GM10266 (cell line): Measurements from ENCODE around the gene NSD1.

Experiments used
- DNase-seq: peaks from one replicate; pipeline ENCODE4 v3.0.0; 2012; ENCODE audit errors: extremely low spot score
- TF ChIP-seq, protein P1 (sequence below): IDR thresholded peaks from 2 replicates; pipeline ENCODE4 v1.5.1; 2012; ENCODE audit warnings: mild to moderate bottlenecking, low read depth; ENCODE audit not compliant: control insufficient read depth, insufficient read depth; ENCODE audit errors: missing control alignments

NSD1 gene

DNA sequence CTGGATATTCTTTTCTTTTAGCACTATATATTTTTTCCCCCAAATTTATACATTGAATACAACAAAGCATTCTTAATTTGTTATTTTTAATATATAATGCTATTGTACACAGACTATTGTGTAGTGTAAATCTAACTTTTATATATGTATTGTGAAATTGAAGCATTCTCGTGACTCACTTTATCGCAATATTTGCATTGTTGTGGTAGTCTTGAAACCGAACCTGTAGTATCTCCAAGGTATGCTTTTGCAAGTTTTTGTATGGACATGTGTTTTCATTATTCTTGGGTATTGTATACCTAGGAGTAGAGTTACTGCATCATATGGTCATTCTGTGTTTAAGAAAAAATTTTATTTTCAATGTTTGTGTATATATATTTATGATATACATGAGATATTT, 49.6 kb downstream of the NSD1 start:
- no peak for DNase-seq

DNA sequence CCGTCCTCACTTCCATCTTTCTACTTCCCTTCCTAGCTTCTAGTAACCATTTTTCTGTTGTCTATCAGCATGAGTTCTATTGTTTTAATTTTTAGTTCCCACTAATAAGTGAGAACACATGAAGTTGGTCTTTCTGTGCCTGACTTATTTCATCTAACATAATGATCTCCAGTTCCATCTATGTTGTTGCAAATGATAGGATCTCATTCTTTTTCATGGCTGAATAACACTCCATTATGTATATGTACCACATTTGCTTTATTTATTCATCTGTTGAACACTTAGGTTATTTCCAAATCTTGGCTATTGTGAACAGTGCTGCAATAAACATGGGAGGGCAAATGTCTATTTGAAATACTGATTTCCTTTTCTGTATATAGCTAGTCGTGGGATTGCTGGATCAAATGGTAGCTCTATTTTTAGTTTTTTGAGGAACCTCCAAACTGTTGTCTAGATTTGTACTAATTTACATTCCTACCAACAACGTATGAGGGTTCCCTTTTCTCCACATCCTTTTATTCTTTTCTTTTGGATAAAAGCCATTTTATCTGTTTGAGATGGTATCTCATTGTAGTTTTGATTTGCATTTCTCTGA, 50.3 kb downstream of the NSD1 start:
- no peak for DNase-seq
- TF ChIP-seq, protein P1, sequence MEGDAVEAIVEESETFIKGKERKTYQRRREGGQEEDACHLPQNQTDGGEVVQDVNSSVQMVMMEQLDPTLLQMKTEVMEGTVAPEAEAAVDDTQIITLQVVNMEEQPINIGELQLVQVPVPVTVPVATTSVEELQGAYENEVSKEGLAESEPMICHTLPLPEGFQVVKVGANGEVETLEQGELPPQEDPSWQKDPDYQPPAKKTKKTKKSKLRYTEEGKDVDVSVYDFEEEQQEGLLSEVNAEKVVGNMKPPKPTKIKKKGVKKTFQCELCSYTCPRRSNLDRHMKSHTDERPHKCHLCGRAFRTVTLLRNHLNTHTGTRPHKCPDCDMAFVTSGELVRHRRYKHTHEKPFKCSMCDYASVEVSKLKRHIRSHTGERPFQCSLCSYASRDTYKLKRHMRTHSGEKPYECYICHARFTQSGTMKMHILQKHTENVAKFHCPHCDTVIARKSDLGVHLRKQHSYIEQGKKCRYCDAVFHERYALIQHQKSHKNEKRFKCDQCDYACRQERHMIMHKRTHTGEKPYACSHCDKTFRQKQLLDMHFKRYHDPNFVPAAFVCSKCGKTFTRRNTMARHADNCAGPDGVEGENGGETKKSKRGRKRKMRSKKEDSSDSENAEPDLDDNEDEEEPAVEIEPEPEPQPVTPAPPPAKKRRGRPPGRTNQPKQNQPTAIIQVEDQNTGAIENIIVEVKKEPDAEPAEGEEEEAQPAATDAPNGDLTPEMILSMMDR, result no peak

More for the DNA sequence above, 49.6 kb downstream of the NSD1 start:
- TF ChIP-seq, protein P1, result no peak

DNA sequence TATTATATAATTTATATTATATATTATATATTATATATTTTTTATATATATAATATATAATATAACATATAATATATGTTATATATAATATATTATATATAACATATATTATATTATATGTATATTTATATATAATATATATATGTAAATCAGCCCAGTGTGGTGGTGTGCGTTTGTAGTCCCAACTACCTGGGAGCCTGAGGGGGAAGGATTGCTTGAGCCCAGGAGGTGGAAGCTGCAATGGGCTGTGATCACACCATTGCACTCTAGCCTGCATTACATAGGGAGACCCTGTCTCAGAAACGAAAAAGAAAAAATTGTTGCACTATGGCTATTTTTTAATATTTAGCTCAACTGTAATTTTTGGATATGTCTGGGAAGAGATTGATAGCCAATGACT, 52.4 kb downstream of the NSD1 start:
- TF ChIP-seq, protein P1, result no peak
- no peak for DNase-seq

DNA sequence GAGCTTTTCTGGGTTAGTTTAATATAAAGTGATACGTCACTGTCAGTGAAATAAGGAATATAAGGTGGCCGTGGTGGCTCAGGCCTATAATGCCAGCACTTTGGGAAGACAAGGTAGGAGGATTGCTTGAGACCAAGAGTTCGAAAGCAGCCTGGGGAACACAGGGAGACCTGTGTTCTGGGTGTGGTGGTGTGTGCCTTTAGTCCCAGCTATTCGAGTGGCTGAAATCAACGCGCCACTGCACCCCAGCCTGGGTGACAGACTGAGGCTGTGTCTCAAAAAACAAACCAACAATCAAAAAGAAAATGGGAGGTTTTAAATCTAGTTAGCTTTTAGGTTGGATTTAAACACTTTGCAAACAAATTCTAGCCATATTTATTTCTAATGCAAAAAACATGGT, 53.1 kb downstream of the NSD1 start:
- TF ChIP-seq, protein P1, result no peak

DNA sequence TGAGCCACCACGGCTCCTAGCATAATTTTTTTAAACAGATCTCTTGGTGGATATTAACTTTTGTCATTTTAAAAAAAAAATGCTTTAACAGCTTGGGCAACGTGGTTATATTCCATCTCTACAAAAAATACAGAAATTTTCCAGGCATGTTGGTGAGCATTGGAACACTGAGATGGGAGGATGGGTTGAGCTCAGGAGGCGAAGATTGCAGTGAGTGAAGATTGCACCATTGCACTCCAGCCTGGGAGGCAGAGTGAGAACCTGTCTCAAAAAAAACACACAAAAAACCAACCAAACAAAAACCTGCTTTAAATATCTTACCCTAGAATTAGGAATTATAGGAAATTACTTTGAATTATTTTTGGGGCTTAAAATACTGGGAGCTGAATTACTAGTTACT, 55.2 kb downstream of the NSD1 start:
- TF ChIP-seq, protein P1, result no peak
- no peak for DNase-seq

More for the DNA sequence above, 53.1 kb downstream of the NSD1 start:
- DNase-seq, result no peak

DNA sequence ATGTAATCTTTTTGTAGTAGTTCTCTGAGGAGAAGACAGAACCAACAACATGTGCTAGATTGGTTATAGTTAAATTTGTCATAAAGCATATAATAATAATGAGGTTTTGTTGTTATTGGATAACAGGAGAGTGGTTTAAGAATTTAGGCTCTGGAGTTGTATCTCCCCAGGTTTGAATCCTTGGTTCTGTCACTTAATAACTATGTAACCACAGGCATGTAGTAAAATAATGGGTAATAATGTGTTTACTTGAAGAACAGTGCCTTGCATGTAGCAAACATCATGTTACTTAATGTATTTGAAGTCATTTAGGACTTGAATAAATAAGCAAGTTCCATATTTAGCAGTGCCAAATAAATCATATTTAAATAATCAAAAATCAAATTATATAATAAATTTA, 55.8 kb downstream of the NSD1 start:
- no peak for DNase-seq
- TF ChIP-seq, protein P1, result no peak

DNA sequence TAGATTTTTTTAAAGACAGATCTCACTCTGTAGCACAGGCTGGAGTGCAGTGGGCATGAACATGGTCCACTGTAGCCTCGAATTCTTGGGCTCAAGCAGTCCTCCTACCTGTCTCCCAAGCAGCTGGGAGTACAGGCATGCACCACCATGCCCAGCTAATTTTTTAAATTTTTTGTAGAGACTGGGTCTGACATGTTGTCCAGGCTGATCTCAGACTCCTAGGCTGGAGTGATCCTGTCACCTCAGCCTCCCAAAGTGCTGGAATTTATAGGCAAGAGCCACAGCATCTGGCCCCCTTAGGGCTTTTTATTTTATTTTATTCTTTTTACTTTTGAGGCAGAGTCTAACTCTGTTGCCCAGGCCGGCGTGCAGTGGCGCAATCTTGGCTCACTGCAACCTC, 56.4 kb downstream of the NSD1 start:
- TF ChIP-seq, protein P1, result no peak
- no peak for DNase-seq
